Measurements from ENCODE around the gene CDH8. TPM values are rescaled to one million over a fixed set of nuclear protein-coding genes. Genes with fewer than 3 reads are reported as not detected.

CDH8 gene
- total RNA-seq, 1 donor from 2014 or later = 0.48 TPM

DNA sequence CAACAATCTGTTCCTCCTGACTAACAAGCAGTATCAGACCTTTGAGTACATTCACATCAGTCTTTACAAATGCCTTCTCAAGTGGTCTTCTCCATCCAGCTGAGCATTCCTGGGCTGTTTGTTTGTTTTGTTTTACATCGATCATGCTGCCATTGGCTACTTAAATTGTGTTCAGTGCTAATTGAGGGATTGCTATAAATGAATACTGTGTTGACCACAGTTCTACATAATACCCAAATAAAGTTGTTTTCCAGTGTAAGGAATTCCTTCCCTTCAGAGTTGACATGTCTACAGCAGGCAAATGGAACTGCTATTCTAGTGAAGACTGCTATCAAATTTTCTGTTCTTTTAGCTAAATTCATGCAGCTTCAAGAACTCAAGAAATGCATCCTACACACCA lies 3.2 kb downstream of the CDH8 start:
- ATAC-seq = no peak

DNA sequence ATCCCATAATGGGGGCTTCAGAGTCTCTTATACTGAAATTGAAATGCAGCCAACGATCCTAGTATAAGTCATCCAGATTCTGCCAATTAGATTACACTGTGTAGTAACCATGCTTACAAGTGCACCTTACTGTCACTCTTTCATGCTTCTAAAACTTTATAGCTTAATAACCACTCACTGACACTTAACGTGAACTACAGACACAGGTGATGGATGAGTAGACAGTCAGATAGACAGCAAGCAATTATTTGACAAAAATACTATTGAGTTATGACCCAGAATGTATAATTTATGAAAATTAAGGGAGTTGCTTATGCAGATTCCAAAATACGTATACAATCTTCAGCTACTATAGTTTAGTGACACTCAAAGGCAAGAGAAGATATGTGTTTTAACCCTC lies 6.3 kb downstream of the CDH8 start:
- ATAC-seq = no peak

DNA sequence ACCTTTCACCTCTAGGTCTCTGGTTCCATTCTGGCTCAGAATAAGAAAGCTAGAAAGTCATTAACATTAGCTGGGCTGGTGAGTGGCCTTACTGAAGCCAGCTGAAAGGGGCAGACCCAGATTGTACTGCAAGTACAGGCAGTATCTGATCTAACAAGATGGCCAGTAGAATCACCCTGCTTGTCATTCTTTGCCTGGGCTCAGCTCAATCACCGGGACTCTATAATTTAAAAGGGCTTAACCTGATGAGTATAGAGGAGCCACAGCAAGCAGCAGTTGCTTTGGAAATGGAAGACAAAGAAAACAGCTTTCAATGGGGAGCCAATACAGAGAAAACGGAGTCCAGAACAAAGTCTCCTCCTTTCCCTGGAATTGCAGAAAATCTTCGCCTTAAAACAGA lies 13.6 kb downstream of the CDH8 start:
- no peak for ATAC-seq

DNA sequence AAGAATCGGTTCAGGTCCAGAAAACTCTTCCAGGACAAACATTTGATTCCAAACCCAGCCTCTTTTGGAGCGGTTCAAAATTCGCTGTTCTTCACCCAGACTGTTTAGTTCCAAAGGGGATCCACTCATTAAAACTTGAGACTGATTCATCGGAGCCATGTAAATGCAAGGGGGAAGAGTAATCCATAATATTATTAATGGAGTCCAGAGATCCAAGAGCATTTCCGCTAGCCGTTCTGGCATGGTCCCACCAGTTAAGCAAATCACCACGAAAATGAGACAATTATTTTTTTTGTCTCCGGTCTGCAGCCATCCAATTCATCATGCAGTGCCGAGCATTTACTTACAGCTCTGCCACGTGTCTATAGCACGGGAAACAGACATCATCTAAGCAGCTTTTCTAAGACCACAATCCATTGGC lies 15.1 kb downstream of the CDH8 start:
- ATAC-seq = no peak

DNA sequence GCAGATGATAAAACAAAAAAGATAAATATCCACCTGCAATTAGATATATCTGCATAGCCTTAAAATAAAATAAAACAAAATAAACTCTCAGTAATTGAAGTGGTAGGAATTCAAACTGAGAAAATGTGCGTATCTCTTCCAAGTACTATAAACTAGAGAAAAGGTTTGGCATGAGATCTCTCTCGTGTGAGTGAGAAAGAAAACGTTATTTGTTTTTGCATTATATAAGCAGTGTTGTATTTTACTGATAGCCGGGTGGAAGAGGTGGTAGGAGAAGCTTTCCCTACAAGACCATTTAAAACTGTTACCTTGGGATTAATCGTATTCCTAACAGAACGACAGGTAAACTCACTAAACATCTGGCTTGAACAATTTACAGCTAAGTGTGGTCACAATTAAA lies 15.6 kb downstream of the CDH8 start:
- no peak for ATAC-seq

DNA sequence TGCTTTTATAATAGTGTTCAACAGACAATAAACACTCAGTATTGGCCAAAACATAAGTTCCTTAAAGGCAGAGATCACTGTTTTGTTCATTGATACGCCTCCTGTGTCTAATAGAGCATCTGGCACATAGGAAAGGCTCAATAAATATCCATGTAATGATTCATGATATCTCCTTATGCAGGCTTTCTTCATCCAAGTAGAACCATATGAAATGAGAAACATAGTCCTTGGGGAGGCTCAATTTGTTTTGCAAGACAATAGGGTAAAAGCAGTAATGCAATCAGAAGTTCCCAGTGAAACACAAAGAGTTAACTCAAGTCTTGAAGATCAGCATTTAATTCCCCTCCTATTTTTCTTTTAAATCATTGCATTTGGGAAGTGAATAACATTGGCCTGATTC lies 16.4 kb downstream of the CDH8 start:
- no peak for ATAC-seq

DNA sequence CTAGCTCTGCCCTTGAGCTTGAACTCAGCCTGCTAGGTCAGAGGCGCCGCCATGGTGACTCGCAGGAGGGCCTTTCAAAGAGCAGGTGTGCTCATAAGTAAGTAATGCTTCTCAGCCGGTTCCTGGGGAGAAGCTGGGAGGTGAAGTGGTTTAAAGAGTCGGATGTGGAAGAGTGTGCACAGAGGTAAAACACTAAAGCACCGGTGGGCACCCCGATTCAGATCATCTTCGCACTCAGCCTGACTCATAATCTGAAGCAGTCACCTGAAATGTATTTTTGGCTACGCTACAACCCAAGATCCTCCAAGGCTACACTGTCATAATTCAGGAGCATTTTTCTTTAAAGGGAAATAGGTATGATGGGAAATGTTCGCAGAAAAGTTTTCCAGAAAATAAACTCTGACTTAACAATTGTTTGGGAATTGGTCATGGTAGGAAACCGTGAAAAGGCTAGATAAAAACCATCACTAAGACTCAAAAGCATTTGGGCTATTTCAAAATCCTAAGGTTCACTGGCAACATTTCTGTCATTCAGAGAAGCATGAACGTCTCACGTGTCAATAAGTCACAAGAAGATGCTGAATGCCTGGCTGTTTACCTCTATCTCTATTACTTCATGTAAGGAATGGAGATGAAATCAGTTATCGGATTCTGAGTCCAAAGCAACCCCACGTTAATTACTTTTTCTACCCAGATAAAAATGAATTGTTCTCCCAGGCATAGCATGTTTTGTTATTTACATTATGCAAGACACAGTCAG lies 17.8 kb downstream of the CDH8 start:
- no peak for ATAC-seq

DNA sequence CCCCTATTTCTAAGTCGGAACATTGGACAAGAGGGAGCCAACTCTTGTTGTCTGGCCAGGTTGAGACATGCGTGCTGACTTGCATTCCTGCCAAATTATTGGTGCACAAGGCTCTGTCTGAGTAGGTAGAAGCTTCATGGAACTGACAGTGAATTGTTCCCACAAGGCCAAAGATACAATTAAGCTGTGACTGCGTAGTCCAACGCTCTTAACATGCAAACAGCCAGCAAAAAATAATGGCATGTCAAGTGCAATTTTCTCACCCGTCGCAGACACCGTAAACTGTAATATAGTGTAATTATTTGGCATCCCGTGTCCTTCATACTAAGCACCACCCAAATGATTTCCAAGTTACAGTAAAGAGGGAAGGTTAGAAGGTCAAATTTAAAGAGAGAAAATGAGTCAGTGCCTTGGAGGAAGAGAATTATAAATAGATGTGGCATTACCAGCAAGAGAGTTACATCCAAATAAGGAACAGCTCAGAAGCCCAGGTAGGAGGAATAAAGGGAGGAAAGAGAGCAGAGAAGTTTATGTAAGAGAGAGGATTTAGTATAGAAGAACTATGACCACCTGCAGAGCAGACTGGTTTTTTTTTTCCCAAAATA lies 21.8 kb downstream of the CDH8 start:
- ATAC-seq = peak; percentile 67

DNA sequence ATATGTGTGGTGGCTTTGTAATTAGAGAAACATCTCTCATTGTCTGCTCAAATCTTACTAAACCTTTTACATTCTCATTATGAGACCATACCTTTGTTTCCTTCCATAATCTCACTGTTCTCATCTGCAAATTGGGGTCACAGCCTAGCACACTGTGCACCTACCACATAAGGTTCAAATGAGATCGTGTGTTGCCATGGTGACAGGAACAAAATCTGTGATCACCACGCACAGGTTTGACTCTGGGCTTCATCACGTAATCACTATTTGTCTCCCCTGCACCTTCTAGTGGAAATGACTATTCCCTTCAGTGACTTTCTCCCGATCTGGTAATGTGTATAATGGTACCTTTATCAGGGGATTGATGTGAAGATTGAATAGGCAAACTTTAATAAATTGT lies 26.1 kb downstream of the CDH8 start:
- ATAC-seq = no peak

DNA sequence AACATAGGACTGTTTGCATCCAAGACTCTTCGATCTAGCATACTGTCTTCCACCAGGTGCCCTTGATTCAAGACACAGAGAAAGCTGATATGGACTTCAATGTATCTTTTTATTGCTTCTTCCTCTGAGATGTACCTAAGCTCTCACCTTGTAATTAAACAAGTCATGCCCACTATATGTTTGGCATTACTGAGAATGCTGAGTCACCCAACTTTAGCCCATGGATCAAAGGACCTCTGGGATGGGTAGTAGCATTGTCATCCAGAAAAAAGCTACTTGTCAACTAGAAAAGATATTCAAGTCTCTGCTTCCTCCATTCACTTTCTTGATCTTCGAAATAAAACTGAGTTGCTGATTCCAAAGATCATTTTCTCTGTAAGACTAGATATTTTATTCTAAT lies 37.8 kb downstream of the CDH8 start:
- no peak for ATAC-seq

DNA sequence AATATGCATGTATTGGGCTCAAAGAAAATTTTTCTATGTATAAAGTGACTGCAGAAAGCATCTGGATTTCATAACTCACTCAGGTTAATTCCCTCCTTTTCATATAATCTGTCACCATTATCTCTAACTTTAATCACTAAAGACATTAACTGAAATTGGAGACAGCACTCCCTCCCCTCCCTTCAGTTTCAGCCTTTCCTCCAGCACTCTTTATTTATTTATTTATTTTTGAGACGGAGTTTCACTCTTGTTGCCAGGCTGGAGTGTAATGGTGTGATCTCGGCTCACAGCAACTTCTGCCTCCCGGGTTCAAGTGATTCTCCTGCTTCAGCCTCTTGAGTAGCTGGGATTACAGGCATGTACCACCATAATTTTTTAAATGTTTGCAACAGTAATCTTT lies 43.1 kb downstream of the CDH8 start:
- ATAC-seq = no peak

DNA sequence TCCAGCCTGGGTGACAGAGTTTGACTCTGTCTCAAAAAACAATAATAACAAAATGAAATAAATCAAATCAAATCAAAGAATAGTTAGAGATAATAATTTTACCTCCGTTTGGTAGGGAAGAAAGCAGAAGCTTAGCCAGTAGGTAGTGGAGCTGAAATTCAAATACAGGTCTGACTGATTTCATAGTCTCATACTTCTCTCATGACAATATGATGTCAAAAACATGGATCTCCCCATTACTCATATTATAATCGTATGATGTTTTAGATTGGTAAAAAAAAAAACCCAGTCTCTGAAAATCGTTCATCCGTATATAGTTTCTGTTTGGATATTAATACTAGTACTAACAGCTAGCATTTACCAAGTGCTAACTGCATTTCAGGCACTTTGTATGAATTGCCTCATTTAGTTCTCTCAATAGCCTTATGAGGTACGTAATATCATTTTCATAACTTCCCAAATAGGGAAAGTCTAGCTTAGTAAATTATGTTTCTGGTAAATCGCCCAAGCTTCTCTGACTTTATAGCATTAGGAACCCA lies 48.7 kb downstream of the CDH8 start:
- no peak for ATAC-seq

DNA sequence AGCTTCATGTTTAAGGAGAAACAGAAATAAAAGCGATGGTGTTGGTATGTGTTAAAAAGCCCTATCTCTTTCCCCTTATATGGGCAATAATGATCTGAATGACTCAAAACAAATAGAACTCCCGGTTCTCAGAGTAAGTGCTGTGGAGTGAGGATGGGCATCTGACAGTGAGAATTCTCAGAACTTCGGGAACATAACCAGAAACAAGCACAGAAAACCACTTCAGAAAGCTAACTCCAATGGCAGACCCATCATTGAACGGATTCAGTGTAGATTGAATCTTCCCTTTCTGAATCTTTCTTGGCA lies 67.2 kb downstream of the CDH8 start:
- no peak for ATAC-seq

DNA sequence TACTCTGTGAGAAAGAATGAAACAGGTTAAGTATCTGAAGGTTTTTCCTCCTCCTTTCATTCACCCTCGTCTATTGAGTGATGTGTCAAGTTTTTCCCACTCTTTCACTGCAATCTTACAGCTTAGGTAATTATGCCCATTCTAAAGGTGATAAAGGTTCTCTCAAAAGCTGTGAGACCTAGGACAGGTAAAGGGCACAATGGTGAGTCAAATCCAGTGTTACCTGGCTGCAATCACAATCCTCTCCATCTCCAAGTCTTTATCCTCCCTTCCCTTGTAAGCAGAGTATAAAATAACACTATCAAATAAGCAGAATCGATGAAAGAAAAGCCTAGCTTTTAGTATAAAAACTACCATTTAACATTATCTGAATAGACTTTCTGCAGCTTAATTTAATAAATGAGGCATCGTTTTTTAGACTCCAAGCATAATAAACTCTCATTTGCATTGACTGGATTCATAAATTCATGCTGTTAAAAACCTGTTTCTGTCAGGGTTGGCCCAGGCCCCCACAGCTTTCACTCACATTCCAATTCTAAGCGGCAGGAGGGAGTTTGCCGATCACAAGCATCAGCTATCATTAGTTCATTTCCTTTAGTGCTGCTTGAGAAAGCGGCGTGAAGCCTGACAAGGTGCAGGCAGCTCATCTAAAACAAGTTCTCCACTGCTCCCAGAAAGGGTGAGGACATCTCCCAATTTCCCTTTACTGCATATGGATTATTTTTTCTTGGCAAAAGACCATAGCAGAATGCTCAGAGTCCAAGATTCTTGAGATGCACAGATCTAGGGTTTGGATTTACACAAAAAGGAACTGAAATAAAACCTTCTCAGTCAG lies 67.8 kb downstream of the CDH8 start:
- ATAC-seq = no peak

DNA sequence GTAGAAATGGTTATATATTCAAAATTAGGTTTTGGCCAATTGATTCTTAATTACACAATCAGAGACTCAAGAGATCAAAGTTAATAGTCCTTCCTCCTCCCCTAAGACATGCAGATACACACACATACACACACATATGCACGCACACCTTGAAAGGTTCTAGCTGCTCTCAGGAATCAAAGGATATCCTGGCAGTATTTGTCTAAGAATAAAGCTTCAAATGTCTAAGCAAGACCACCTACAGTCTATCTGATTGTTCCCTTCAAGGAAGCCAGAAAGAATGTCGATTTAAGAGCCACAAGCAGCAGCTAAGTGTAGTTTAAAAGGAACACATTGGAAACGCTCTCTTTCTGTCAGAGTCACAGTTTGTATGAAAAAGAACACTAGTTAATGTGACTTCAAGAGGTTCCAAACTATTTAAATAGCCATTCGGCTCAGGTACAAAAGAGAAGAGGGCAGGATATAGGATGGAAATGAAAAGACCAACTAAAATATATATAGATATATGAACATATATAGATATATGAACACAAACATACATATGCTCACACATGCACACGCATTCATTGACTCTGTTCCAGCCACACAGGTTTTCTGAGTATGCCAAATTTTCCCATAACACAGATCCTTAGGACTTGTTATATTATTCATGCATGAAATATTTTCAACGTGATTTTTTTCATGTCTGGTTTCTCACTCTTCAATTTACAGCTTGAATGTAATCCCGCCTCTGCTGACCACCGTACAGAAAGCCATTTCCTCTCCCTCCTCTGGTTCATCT lies 79.0 kb downstream of the CDH8 start:
- no peak for ATAC-seq

DNA sequence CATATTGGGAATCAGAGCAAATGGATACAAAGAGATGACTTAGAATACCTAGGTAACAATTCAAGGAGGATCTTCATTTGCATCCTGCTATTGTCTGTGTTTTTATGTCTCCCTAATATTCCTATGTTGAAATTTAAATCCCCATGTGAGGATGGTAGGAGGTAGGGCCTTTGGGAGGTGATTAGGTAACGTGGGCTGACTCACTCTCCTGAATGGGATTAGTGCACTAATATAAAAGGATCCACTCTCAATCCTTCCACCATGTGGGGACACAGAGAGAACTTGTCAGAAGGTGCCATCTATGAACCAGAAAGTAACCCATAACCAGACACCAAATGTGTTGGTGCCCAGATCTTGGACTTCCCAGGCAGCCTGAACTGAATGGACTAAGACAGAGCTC lies 83.4 kb downstream of the CDH8 start:
- ATAC-seq = no peak

DNA sequence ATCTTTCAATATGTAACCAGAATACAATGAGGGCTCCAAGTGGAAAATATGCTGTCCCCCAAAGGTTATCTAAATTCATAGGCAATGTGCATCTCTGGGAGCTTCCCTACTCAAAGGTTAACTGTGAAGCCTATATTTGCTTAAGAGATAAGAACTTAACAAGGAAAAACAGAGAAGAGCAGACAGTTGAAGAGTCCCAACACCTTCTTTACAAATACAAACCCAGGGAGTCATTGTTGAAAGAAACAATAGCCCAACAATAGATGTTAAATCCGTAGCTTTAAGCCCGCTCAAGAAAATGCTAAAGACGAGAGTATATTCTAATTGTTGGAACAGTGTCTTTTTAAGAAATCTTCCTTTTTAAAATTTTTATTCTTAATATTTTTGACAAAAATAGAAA lies 87.8 kb downstream of the CDH8 start:
- ATAC-seq = no peak

DNA sequence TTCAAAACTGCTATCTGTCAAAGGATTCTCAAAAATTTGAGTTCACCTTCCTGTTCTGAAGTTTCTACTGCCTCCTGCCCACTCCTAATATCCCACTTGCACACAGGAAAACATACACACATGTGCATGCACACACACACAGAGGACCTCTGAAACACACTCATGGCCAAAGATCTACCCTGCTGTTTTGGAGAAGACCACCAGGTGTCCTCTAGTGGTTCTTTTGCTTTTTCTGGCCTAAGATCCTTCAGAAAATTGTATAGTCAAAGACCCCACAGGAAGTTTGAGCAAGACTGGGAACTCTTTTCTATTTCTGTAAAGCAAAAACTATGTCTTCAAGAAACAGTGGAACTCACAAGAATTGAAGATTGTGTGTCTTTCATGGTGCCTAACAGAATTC lies 90.2 kb downstream of the CDH8 start:
- no peak for ATAC-seq

DNA sequence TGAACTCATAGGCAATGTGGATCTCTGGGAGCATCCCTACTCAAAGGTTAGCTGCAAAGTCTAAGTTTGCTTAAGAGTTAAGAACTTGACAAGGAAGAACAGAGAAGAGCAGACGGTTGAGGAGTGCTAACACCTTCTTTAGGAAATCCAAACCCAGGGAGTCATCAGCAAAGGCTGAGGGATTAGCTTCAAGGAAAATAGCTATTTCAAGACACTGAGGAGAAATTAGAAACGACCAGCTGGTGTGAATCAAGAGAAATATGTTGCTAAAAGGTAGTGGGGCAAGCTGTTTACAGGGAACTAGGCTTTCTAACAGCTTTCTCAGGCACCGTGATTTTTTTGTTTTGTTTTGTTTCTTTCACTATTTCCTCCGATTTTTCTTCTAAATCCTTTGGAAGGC lies 90.7 kb downstream of the CDH8 start:
- ATAC-seq = no peak

DNA sequence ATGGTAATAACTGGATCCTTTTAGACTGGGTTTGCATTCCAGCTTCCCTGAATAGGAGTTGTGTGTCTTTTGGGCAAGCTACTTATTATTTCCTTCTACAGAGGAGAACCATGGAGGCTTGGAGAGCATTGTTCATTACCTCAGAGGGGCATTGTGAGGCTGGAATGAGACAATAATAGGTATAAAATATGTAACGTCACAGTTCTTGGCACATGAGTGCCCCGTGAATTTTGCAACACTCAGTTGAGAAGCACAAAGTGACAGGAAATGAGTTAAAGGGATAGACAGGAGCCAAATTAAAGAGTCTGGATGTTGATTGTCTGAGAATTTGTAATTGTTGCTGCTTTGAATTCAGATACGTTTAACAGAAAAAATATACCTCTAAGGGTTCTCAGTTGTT lies 92.2 kb downstream of the CDH8 start:
- ATAC-seq = no peak

DNA sequence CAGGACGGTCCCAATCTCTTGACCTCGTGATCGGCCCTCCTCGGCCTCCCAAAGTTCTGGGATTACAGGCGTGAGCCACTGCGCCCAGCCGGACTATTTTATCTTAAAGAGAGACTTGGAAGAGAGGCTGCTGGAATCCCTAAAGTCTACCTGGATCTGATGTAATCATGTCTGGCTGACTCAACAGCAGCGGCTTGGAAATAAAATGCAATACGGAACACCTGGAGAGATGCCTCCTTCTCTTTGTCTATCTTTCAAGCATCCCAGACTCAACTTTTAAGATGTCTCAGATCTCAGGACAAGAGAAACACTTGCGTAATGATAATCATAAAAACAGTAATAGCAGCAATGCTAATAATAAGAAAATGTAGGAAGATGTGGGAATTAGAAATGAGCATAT lies 95.6 kb downstream of the CDH8 start:
- no peak for ATAC-seq

DNA sequence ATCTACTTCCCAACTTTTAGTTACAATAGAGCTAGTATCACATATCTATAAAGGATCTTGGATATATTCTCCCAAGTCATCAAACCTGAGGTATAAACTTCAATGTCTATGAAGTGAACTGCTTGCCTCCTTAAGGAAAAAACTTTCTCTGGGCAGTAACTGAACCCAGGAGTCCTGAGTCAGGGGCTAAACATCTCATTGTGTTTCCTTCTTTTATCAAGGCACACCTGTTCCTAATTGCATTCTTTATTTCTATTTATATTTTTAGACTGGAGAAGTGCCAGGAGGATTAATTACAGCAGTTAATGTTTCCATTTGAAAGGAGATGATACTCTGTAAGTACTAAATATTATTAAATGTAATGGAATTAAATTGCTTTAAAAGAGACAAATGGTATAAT lies 98.6 kb downstream of the CDH8 start:
- ATAC-seq = no peak

DNA sequence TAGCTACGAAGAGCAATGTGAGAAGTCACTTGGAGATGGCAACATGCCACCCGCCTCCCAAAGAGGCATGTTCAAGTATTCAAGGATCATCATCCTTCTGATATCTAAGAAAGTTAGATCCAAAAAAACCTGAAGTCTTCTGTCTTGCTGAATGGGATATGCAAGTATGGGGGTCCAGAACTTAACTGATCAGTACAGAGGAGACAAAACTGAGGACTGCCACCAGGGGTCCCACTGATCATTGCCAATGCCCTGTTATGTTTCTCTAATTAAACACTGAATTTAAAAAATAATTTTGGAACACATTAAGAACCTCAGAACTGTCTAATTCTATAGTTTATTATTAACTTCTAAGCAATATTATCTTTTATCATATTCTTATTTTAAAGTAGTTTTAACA lies 99.7 kb downstream of the CDH8 start:
- no peak for ATAC-seq

Data from esophagus mucosa (tissue), 1 donor.